Epithelial cell of prostate (primary cell): ENCODE data around the gene BATF3.

Source experiments
- DNase-seq: peaks from one replicate; pipeline ENCODE4 v3.0.0-alpha.2; 2011; ENCODE audit warnings: low read depth, low spot score
- H3K27ac ChIP-seq: fragments of 450-650 bp; 2 replicates; pipeline ENCODE4 v1.5.1; 2017; ENCODE audit warnings: mild to moderate bottlenecking

BATF3 gene

DNA sequence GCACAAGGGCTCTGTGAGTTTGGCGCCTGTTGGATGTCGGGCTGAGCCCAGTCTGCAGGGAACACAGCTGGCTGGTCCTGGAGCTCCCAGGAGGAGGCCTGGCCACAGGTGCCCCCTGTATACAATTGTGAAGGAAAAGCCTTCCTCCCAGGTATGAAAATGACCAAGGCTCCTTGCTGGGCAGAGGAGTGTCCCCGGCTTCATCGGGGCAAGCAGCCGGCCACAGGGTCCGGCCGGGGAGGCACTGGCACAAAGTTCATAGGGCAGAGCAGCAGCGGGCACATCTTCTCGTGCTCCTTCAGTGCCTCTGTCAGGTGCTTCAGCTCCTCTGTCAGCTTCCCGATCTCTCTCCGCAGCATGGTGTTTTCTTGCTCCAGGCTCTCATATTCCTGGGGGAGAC lies 13.0 kb downstream of the BATF3 start:
- no peak overlapping the region for H3K27ac ChIP-seq
- no peak for DNase-seq

DNA sequence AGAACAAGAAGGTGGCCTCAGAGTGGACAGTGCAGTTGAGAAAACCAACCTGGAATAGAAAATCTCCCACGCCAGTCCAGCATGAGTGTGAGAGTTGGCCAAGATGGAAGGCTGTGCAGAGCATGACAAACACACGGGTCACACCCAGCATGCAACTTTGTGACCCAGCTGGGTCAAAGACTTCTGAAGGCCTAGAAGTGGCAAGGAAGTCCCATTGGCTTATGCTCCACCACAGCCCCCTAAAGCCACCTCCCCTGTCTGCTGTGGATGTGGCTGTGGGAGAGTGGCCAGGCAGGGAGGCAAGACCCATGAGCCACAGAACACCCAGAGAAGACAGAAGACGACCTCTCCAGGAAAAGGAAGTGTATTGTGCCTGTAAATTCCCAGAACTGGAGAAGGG lies 13.6 kb downstream of the BATF3 start:
- H3K27ac ChIP-seq, result no peak overlapping the region
- DNase-seq, result no peak

DNA sequence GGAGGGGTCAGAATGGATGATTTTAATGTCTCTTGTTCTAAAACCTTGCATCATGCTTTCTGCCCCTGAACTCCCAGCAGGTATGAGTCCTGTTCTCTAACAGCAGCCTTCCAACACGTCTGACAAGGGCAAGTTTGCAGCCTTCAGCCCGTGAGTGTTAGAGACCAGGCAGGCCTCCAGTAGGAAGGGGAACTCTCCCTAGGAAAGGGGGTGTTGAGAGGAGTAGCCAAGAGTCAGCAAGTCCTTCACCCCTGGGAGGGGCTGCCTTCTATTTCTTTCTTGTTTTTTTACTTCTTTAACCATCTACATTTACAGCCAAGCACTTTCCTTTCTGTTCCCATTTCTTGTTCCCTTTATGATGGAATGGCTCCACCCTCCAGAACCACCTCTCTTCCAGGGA lies 14.2 kb downstream of the BATF3 start:
- DNase-seq, result no peak
- H3K27ac ChIP-seq, result no peak overlapping the region

DNA sequence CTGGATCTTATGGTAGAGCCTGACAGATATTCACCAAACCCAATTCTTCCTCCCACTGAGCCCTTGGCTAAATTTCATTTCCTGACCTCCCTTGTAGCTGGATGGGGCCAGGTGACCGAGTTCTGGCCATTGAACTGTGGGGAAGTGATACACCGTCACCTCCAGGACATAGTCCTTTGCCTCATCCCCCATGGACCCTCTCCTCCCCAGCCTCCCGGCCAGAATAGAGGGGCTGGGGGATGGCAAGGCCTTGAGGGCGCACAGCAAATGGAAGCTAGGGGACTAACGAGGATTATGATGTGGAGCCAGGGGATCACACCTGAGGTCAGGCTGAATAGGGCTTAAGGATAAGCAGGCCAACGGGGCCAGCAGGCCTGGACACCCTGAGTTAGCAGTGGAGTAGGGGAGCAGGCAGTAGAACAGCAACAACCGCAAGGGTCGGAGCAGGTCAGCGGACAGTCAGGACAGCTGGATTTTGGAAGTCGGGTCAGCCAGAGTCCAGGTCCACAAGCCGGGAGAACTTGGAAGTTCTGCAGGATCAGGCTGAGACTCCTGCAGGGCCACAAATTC lies 15.0 kb downstream of the BATF3 start:
- no peak for DNase-seq
- no peak overlapping the region for H3K27ac ChIP-seq

DNA sequence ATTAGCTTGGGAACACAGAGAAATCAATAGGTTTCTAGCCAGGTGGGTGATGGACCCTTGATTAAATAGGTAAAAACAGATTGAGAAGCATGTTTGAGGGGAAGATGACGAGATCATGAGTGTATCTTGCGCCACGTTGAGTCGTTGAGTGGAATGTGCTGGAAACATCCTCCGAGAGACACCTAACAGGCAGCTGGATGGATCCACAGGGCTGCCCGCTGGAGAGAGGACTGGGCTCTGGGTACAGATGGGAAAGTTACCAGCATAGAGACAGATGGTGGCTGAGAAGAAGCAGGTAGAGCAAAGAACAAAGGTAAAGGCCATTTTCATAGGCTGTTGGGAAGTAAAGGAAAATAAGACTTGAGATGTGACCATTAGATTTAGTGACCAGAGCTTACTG lies 15.6 kb downstream of the BATF3 start:
- DNase-seq, result no peak
- no peak overlapping the region for H3K27ac ChIP-seq

DNA sequence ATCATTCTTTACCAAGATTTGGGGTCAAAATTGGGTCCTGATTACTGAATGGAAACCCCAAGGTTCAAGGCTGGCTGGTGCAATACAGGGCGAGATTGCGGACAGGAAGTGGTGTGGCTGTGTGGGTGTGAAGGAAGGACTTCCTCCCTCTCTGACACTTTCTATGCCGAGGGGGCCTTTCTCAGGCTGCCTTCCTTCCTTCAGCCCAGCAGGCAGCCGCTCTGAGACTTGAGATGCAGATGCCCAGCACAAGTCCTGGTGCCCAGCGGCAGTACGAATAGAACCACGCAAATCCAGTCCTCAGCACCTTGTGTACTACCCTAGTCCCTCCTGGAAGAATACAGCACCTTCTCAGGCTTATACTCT lies 16.3 kb downstream of the BATF3 start:
- no peak overlapping the region for H3K27ac ChIP-seq
- DNase-seq, result no peak

DNA sequence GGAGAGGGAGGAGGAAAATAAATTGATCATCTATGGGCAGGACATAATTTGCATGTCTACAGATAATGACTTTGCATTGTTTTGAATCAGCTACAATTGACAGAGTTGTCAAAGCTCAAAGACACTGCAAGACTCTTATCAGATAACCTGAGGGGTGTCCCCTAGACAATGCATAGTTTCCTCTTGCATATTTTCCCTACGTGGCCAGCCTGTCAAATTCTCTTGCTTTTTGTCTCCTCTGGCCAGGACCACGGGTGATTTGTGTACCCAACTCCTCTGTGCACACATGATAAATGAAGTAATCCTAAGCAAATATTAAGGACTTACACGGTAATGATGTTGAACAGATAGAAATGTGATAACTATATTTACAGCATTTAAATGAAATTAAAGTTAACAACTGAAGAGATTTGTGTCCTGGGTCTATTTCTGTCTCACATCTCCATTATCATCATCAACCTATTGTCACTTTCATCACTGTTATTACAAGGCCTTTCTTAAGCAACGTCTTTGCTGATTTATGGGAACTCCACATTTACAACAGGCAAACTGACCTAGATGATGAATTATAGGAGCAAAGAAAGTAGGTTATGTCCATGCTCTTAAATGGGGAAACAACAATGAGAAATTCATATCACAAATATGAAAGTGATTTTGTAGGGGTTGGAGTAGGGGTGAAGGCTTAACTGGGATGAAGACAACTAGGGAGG lies 18.8 kb downstream of the BATF3 start:
- DNase-seq, result no peak
- no peak overlapping the region for H3K27ac ChIP-seq

DNA sequence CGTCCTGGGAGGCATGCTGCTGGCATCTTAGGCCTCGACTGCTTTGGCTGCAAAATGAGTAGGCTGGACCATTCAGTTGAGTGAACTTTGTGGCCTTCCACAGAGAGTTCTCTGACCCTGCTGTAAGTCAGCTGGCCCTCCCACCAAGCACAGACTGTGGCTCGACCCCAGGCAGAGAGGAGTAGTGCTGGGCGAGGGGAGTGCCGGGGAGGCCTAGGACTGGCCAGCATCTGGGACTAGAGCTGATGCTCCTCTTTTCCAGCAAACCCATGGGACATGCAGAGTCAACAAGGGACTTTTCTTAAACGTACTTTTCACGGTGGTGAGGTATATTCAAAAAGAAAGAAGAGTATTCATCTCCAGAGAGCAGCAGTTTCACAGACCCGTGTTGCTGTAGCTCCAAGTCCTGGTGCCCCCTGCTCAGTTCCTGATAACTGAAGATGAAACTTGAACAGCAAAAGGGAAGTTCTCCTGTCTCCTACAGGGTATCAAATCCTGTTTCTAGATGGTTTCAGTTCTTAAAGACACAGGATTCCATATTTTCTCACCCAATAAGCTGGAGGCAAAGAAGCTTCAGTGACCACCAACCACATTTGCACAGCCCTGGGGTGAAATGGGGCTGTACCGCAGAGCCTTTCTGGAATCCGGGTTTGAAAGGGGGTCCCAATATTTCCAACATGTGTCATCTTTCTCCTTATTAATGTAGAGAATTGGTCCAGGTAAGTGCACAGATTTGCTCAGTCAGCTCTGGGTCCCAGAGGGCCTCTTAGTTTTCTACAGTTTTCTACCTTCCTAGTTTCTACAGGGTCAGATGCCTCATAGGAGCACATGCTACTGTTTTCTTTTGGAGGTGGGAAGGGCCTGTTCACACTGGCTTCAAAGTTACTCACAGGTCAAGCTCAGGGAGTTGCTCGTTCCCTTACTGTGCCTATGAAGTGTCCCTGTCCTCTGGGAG lies 20.9 kb downstream of the BATF3 start:
- H3K27ac ChIP-seq, result no peak overlapping the region
- DNase-seq, result no peak

DNA sequence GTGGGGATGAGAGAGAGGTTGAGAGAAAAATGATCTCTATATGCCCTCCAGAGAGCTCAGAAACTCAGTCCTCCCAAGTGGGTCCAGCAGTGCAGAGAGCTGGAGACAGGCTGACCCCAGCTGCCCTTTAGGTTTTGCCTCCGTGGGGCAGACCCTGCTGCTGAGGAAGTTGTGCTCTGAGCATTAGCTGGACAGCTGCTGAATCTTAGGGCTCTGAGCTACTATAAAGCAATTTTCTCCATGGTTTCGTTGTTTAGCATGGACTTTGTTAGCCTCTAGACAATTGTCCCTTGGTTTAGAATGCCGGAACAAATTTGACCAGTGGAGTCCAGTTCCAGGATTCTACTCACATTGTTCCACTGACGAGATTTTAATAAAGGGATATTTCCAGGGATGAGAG lies 22.1 kb downstream of the BATF3 start:
- H3K27ac ChIP-seq, result no peak overlapping the region
- DNase-seq, result no peak

DNA sequence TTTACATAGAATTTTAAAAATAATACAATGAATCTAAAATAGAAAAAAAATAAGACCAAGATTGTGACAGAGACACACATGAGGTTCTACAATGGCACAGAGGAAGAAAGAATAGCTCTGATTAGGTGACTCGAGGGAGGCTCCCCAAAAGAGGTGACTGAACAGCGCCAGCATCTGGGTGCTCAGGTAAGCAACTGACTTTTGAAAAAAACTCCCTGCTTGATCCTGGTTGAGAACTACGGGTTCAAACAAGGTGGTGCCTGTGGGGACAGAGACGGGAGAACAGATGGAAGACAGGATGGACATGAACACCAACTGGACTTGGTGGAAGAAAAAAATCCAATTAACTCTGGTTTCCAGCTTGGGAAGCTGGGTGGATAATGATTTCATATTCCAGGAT lies 22.5 kb downstream of the BATF3 start:
- no peak overlapping the region for H3K27ac ChIP-seq
- no peak for DNase-seq

DNA sequence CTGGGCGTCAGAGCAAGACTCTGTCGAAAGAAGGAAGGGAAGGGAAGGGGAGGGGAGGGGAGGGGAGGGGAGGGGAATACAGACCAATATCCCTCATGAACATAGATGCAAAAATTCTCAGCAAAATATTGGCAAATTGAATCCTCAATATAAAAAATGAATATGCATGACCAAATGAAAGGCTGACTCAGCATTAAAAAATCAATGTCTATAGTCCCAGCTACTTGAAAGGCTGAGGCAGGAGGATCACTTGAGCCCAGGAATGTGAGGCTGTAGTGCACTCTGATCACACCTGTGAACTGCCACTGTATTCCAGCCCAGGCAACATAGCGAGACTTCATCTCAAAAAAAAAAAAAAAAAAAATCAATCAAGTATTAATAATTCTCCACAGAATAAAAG lies 24.0 kb downstream of the BATF3 start:
- DNase-seq, result no peak

DNA sequence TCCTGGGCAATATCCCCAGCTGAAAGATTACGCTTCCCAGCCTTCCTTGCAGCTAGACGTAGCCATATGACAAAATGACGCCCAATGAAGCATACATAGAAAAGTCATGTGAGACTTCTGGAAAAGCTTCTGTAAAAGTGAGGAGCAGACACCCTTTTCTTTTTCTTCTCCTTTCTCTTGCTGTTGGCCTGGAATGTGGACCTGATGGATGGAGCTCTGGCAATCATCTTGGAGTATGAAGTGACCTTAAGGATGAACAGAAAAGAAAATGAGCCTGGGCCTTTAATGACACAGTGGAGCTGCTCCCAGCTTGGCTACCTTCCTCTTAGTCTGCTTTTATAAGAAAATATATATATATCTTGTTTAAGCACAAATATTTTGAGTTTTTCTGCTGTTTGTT lies 24.8 kb downstream of the BATF3 start:
- DNase-seq, result no peak
- H3K27ac ChIP-seq, result no peak overlapping the region

More for the DNA sequence above, 24.0 kb downstream of the BATF3 start:
- no peak overlapping the region for H3K27ac ChIP-seq

DNA sequence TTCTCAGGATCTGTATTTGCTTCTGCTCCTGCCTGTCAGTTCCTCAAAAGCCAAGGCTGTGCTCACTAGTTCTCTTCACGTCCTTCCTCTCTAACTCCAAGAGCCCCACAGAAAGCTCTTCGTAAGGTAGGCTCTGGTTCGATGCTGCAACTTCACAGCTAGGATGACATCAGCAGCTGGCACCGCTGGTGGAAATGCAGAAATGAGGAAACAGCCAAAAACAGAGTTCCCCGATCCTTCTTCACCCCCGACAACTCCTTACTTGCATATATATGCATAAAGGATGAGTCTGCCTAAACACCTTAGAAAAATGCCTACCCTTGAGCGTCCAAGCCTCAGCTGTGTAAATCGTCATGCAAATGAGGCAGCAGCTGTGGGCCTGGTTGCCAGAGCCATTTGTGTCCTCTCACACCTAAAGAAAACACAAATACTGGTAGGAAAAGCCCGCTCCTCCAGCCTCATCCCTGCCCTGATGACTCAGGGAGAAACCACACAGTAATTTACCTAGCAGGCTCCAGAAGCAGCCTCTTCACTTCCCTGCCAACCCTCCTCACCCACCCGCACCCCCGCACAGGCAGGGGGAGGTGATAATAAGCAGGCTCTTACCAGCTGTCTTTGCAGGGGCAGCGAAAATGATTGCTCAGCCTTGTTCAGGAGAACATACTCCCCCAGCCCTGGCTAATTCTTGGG lies 28.2 kb downstream of the BATF3 start:
- DNase-seq, result no peak
- peak overlapping the region; percentile 5 for H3K27ac ChIP-seq

DNA sequence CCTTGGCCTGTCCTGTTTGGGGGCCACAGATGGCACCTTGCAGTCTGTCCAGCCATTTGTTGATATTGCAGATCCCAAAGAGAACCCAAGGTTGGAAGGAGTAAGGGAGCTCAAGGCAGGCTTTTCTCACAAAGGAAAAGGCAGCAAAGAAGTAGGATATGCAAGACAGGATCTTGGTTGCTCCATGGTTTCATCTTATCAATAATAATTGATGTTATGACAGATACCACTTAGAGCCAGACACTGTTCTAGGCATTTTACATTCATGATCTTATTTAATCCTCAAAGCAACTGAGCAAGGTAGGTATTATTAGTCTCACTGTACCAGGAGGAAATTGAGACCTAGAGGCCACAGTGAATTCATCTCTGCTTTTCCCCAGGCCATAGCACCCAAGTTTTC lies 28.8 kb downstream of the BATF3 start:
- peak overlapping the region; percentile 5 for H3K27ac ChIP-seq
- DNase-seq, result no peak

DNA sequence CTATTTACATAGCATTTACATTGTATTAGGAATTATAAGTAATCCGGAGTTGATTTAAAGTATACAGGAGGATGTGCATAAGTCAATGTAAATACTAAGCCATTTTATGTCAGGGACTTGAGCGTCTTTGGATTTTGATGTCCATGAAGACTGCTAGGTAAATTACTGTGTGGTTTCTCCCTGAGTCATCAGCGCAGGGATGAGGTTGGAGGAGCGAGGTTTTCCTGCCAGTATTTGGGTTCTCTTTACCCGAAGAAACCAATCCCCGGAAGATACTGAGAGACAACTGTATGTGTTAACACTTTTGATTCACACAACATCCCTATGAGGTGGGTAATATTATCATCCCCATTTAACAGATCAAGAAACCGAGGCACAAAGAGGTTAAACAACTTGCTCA lies 29.3 kb downstream of the BATF3 start:
- no peak overlapping the region for H3K27ac ChIP-seq
- DNase-seq, result no peak

DNA sequence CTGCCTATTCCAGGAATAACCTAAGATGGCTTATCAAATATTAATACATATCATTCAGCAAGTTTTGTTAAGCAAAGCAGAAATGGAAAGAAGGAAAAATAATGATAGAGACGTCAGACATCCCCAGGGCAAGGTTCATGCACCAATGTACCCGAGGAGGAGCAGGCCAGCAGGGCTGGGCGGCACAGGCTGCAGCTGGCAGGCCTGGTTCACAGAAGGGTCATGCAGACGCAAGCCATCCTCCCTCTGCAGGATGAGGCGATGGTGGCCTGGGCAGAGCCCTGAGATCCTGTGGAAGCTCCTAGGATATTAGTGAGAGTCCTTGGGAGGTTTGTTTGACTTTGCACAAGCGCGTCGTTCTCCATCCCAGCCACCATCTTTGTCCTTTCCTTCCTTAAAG lies 30.0 kb downstream of the BATF3 start:
- no peak overlapping the region for H3K27ac ChIP-seq
- DNase-seq, result no peak

DNA sequence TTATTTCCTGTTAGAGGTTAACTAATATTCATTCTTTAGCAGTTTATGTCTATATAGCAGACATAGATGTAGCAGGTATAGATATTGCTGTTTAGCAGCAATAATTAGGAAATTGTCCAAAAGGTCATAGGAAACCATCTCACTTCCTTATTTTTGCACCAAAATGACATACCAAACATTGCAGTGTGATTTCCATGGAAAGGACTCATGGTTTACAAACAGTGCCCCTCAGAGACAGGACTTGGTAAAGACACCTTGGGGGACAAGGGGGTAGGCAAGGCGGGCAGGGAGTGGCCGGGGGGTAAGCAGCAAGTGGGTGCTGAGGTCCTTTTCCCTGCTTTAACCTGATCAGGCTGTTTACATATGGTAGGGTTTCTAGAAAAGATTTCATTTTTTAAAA lies 30.5 kb downstream of the BATF3 start:
- DNase-seq, result no peak
- H3K27ac ChIP-seq, result no peak overlapping the region

DNA sequence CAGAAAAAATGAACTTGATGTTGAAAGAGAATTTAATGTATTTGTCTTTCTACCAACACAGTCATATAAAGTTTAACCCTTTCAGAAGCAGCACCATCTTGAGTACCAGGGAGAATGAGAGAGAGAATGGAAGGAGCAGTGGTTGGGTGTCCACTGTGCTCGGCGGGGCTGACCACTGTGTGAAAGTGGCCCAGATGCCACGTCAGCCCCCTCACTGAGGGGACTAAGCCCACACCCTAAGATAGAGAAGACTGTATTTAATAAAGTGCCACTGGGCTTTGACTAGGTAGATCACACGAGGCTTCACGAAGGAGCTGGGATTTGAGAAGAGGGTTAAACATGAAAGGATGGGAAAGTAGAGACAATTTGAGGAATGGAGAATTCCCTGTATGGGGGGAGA lies 31.2 kb downstream of the BATF3 start:
- no peak for DNase-seq
- no peak overlapping the region for H3K27ac ChIP-seq

DNA sequence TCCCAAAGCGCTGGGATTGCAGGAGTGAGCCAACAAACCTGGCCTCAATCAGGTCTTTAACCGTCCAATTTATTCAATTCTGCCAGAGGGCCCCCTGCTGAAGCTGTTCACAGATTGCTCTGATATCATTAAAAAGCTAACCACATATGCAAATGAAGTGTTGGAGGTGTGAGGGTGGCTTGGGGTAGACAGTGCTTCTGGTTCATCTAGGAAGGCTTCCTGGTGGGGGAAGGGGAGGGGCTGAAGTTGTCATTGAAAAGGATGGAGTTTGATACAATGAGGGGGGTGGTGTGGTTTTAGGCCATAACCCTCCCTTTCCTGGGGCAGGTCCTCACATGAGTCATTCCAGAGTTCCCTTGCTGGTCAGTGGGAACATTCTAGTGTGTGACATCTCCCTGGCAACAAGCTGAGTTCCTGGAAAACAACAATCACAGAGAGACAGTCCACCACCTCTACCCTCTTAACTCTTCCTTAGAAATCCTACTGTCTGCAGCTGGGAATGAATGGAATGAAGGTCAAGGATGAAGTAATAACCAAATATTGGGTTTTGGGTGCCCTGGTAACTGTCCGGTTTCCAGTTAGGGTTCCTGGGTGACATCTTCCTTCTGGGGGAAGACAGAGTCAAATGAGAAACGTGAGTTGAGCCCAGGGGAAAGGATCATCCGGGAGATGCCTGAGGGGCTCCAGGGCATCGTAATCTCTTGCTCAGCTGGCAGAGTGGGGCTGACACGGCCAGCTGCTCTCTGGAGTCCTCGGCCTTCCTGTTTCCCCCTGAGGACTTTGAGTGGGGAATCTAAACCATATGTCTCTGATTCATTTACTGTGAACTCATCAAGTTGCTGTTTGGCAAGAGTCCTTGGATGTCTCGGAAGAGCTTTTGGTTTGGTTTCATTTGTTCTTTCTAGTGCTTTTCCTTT lies 32.2 kb downstream of the BATF3 start:
- H3K27ac ChIP-seq, result no peak overlapping the region

More for the DNA sequence above, 32.2 kb downstream of the BATF3 start:
- no peak for DNase-seq
